ENCODE measurements around the gene FIS1.

The FIS1 gene

DNA sequence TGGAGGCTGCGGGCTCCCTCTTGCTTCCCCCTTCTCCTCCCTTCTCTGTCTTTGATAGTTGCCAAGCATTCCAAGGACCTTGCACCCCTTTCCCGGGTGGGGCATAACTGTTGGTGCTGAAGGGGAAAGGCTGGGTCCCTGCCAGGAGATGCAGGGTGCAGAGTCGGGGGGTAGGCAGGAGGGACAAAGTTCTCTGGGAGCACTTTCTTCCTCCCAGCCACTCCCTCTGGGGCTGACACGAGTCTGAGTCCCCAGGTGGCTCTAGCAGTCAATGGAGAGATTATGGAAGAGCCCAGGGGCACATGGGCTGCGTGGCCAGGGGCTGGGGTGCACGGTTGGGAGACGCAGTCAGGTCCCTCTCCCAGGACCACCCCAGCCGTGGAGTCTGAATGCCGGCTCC lies 9.4 kb downstream of the FIS1 start:
- H3K4me3 ChIP-seq (ENCODE audit: low read depth, low read length) = no peak overlapping the region
- DNase-seq (ENCODE audit: low read depth) = no peak
- TF ChIP-seq, protein P1, sequence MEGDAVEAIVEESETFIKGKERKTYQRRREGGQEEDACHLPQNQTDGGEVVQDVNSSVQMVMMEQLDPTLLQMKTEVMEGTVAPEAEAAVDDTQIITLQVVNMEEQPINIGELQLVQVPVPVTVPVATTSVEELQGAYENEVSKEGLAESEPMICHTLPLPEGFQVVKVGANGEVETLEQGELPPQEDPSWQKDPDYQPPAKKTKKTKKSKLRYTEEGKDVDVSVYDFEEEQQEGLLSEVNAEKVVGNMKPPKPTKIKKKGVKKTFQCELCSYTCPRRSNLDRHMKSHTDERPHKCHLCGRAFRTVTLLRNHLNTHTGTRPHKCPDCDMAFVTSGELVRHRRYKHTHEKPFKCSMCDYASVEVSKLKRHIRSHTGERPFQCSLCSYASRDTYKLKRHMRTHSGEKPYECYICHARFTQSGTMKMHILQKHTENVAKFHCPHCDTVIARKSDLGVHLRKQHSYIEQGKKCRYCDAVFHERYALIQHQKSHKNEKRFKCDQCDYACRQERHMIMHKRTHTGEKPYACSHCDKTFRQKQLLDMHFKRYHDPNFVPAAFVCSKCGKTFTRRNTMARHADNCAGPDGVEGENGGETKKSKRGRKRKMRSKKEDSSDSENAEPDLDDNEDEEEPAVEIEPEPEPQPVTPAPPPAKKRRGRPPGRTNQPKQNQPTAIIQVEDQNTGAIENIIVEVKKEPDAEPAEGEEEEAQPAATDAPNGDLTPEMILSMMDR (IDR thresholded peaks at IDR 0.05; ENCODE audit: insufficient read depth, low read depth, low read length, missing control alignments) = no peak

DNA sequence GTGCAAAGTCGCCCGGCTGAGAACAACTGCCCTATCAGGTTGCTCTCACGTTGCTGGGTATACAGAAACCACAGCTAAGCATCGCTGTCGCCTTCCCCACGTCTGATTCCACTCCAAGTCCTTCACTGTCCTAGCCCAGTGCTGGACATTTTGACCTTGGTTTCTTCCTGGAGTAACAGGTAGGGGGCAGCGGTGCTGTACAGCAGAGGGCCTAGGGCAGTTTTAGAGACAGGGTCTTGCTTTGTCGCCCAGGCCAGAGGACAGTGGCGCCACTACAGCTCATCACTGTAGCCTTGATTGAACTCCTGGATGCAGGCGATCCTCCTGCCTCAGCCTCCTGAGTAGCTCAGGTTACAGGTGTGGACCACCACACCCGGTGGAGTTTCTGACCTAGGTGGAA lies 9.8 kb downstream of the FIS1 start:
- TF ChIP-seq, protein P1 (IDR thresholded peaks at IDR 0.05; ENCODE audit: insufficient read depth, low read depth, low read length, missing control alignments) = peak; percentile 2
- H3K4me3 ChIP-seq (ENCODE audit: low read depth, low read length) = no peak overlapping the region
- DNase-seq (ENCODE audit: low read depth) = no peak

DNA sequence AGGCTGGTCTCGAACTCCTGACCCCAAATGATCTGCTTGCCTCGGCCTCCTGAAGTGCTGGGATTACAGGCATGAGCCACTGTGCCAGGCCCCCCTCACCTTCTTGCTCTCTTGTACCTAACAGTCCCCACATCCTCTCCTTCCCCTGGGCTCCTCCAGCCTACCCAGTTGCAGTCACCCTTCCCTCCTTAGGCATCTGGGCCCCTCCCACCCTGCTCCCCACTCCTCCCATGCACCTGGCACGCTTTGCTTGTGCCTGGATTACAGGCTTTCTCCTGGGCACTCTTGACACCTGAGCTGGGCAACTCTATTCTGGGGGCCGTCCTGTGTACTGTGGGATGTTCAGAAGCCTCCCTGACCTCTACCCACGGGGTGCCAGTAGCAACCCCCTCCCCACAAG lies 10.2 kb downstream of the FIS1 start:
- TF ChIP-seq, protein P1 (IDR thresholded peaks at IDR 0.05; ENCODE audit: insufficient read depth, low read depth, low read length, missing control alignments) = no peak
- no peak overlapping the region for H3K4me3 ChIP-seq (ENCODE audit: low read depth, low read length)
- DNase-seq (ENCODE audit: low read depth) = no peak

DNA sequence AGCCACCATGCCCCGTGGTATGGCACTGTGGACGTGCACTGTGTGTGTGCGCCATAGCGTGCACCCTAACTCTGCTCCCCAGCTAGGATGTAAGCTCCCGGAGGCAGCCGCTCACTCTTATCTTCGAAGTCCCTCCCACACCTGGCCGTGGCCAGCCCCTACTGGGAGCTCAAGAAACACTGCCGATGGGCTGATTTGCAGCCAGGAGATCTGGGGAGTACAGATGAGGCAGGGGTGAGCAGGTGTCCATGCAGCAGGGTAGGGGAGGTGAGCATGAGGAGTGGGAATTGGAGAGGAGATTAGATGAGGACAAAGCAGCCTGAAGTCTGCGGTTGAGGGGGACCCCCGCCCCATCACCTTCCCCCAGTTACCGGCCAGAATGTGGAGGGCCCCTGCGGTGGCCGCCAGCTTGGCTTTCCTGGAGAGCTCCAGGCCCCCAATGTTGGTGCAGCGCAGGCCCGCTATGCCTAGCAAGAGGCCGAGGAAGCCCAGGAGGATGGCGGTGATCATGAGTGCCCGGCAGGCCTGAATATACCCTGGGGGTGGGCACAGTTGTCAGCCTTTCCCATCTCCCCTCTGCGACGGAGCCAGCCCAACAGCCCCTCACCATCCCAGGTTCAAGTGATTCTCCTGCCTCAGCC lies 10.9 kb downstream of the FIS1 start:
- no peak for DNase-seq (ENCODE audit: low read depth)
- TF ChIP-seq, protein P1 (IDR thresholded peaks at IDR 0.05; ENCODE audit: insufficient read depth, low read depth, low read length, missing control alignments) = no peak
- H3K4me3 ChIP-seq (ENCODE audit: low read depth, low read length) = no peak overlapping the region

DNA sequence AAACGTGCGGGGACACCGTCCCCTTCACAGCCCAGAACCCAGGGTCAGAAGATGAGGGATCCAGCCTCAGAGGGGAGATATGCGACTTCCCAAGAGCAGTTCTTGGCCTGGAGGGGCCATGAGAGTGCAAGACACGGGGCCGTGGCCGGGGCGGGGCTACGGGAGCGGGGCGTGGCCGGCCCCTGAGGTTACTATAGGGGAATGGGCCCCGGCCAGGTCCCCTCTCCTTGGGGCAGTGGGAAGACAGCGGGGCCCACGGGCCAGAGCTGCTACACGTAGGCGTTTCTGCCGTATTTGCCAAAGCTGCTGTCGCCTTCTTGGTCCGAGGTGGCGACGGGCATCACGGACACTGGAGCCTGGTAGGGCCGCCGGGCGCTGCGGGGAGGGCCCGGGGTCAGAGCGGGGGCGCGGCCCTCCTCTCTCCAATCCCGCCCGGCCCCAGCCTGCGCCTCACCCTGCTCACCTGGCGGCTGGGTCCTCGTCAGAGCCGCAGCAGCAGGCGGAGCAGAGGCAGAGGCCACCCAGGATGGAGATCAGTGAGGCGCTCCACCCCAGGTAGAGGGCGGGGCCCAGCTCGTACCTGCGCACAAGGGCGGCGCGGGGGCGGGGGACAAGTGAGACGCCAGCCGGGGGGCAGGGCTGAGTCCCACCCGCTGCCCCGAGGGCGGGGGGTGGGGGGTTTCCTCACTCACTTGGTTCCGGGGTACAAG lies 12.6 kb downstream of the FIS1 start:
- no peak for DNase-seq (ENCODE audit: low read depth)

DNA sequence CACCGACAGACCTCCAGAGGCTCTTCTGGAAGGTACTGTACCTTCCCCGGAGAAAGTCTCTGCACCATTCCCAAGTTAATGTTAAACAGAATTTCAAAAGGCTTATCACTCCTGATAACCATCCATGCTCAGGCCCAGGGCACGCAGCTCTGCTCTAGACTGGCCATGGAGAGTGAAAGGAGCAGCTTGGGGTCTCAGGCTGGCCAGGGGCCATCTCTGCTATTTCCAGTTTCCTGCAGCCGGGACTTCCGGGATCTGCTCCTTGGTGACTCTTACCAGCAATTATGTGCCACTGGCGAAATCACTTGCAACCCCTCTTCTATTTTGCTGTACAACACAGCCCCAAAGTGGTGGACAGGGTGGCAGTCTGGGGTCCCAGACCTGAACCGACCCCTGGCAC lies 13.2 kb downstream of the FIS1 start:
- TF ChIP-seq, protein P1 (IDR thresholded peaks at IDR 0.05; ENCODE audit: insufficient read depth, low read depth, low read length, missing control alignments) = no peak
- H3K4me3 ChIP-seq (ENCODE audit: low read depth, low read length) = no peak overlapping the region
- DNase-seq (ENCODE audit: low read depth) = no peak

More for the DNA sequence above, 12.6 kb downstream of the FIS1 start:
- H3K4me3 ChIP-seq (ENCODE audit: low read depth, low read length) = no peak overlapping the region
- TF ChIP-seq, protein P1 (IDR thresholded peaks at IDR 0.05; ENCODE audit: insufficient read depth, low read depth, low read length, missing control alignments) = no peak

Data from GM12865 (cell line).